PC-9 (cell line): ENCODE measurements around the gene PSMB5. TPM values are rescaled to one million over a fixed set of nuclear protein-coding genes. Genes with fewer than 3 reads are reported as not detected.
A peak's percentile ranks its signal among the peaks of the same experiment; 100 is the strongest.

ENCODE experiments used
- BruUV-seq: library from RNA; stranded (reverse); fragments of 400-500 nt; replicated peaks from 2 replicates; lab custom pipeline; 2021; lab: Mats Ljungman, UMichigan
- CTCF ChIA-PET: fragments of 300-600 bp; sonication (Branson Sonifier 250); formaldehyde crosslinking; loops from one replicate; lab custom pipeline; 2022; ENCODE audit warnings: antibody characterized with exemption; lab: Charles Lee
- POLR2A ChIA-PET: fragments of 300-600 bp; sonication (Branson Sonifier 250); formaldehyde crosslinking; loops from one replicate; lab custom pipeline; 2022; ENCODE audit warnings: antibody characterized with exemption; ENCODE audit not compliant: unreplicated experiment; lab: Charles Lee
- DNase-seq, 2 experiments: peaks; one replicate each; pipeline versions ENCODE4 v3.0.0 to v3.0.0-alpha.2; 2015 to 2022; ENCODE audit warnings: mixed read lengths in 1 of 2
- H2AFZ ChIP-seq: fragments of 200-600 bp; sonication (generic); 2 replicates; pipeline ENCODE4 v1.8.1; 2017; ENCODE audit warnings: antibody characterized with exemption
- H3F3A ChIP-seq: fragments of 200-600 bp; sonication (generic); 2 replicates; pipeline ENCODE4 v1.8.1; 2017; ENCODE audit warnings: antibody characterized with exemption, mild to moderate bottlenecking, low read depth; ENCODE audit not compliant: insufficient read depth
- H3K27ac ChIP-seq: fragments of 200-600 bp; sonication (generic); 2 replicates; pipeline ENCODE4 v1.6.1; 2016; ENCODE audit warnings: mixed run types
- H3K27me3 ChIP-seq: fragments of 200-600 bp; sonication (generic); 2 replicates; pipeline ENCODE4 v1.6.1; 2016; ENCODE audit warnings: low read depth, mixed run types; ENCODE audit not compliant: insufficient read depth
- H3K36me3 ChIP-seq: fragments of 200-600 bp; sonication (generic); 2 replicates; pipeline ENCODE4 v1.6.1; 2016; ENCODE audit warnings: low read depth, mixed run types
- H3K4me1 ChIP-seq: fragments of 200-600 bp; sonication (generic); replicated peaks from 2 replicates; pipeline ENCODE4 v1.6.1; 2016; ENCODE audit warnings: mixed run types; ENCODE audit not compliant: insufficient read depth
- H3K4me2 ChIP-seq: fragments of 200-600 bp; sonication (generic); 2 replicates; pipeline ENCODE4 v1.6.1; 2017; ENCODE audit warnings: mixed run types
- H3K4me3 ChIP-seq: fragments of 200-600 bp; sonication (generic); 2 replicates; pipeline ENCODE4 v1.6.1; 2016; ENCODE audit warnings: mixed run types
- H3K79me2 ChIP-seq: fragments of 200-600 bp; sonication (generic); 2 replicates; pipeline ENCODE4 v1.6.1; 2017; ENCODE audit warnings: low read depth, mixed run types
- H3K9me2 ChIP-seq: fragments of 200-600 bp; sonication (generic); 2 replicates; pipeline ENCODE4 v1.8.1; 2017; ENCODE audit warnings: mild to moderate bottlenecking; ENCODE audit not compliant: insufficient read depth
- H3K9me3 ChIP-seq: fragments of 200-600 bp; sonication (generic); 2 replicates; pipeline ENCODE4 v1.8.1; 2016; ENCODE audit warnings: low read depth; ENCODE audit not compliant: insufficient read depth
- H4K20me1 ChIP-seq: fragments of 200-600 bp; sonication (generic); 2 replicates; pipeline ENCODE4 v1.8.1; 2017; ENCODE audit not compliant: insufficient read depth
- CTCF ChIP-seq: fragments of 200-600 bp; sonication (generic); conservative IDR thresholded peaks from 2 replicates; pipeline ENCODE4 v1.6.1; 2017; ENCODE audit warnings: mixed run types, antibody characterized with exemption, mild to moderate bottlenecking, moderate library complexity
- EZH2 ChIP-seq: fragments of 200-600 bp; sonication (generic); IDR thresholded peaks from 2 replicates; pipeline ENCODE4 v1.8.0; 2017; ENCODE audit warnings: antibody characterized with exemption, low read depth
- intact Hi-C: fragments of 100-400 bp; cut with micrococcal nuclease; formaldehyde crosslinking; loops from one replicate; pipeline ENCODE4 v1.10.0; 2022; ENCODE audit not compliant: unreplicated experiment
- total RNA-seq: library from RNA; stranded (reverse); gene quantifications from 2 replicates; pipeline ENCODE4 v1.2.3, GENCODE V29; 2021

PSMB5 gene
- total RNA-seq, 1 experiment from 2014 or later = 122 TPM

- Histone ChIP-seq H3K27ac (no peak overlapping the region), H3K4me3 (no peak overlapping the region), H2AFZ (no peak overlapping the region), H3K4me1 (peaks cover 8% of the 10 kb centered on the region; the same call in 1 of the 2 replicates), H3F3A (peaks cover 33% of the 10 kb centered on the region), H3K4me2 (peak overlapping the region; percentile 90; the same call in 1 of the 2 replicates), H3K79me2 (no peaks in the 10 kb centered on the region), H3K9me2 (no peaks in the 10 kb centered on the region), H3K9me3 (no peaks in the 10 kb centered on the region), H4K20me1 (no peaks in the 10 kb centered on the region), H3K36me3 (0 out of 2 replicates have a peak, but pooled peaks cover 7% of the 10 kb centered on the region), H3K27me3 (no peaks in the 10 kb centered on the region)
- ChIA-PET CTCF (interaction anchor here (0.5 to 1.0 kb wide), 4 partner anchors 13 to 61 kb away, joined by 3 to 4 read pairs (median 4); no protein-coding TSS in a partner anchor), POLR2A (no interaction called here)
- DNase-seq = no peak
- intact Hi-C loops = loop anchor here (2.0 to 5.0 kb wide), 3 partner anchors 128 to 1138 kb away; partner anchors contain the start of gene PRMT5
- no peak for TF ChIP-seq EZH2
- TF ChIP-seq CTCF = no peak
- BruUV-seq = no TSS peak
Measured at GRCh38 chr14:23055621-23056144, 21.0 kb upstream of the PSMB5 start.

- H3K4me2 ChIP-seq = no peak overlapping the region
- no peak for DNase-seq
- no peaks in the 10 kb centered on the region for H3K9me3 ChIP-seq
- POLR2A ChIA-PET = no interaction called here
- peaks cover 8% of the 10 kb centered on the region; the same call in 1 of the 2 replicates for H3K4me1 ChIP-seq
- H4K20me1 ChIP-seq = no peaks in the 10 kb centered on the region
- H3K36me3 ChIP-seq = 0 out of 2 replicates have a peak, but pooled peaks cover 3% of the 10 kb centered on the region
- H3K79me2 ChIP-seq = no peaks in the 10 kb centered on the region
- no peak overlapping the region for H3K27ac ChIP-seq
- peaks cover 27% of the 10 kb centered on the region for H3F3A ChIP-seq
- H3K27me3 ChIP-seq = no peaks in the 10 kb centered on the region
- BruUV-seq = no TSS peak
- TF ChIP-seq CTCF (no peak), EZH2 (no peak)
- no peak overlapping the region for H2AFZ ChIP-seq
- no peak overlapping the region for H3K4me3 ChIP-seq
- H3K9me2 ChIP-seq = no peaks in the 10 kb centered on the region
- CTCF ChIA-PET = interaction anchor here (0.5 to 0.6 kb wide), 3 partner anchors 16 to 1059 kb away, joined by 3 to 4 read pairs (median 3); partner anchors contain the start of genes DCAF11 and NRL
- intact Hi-C loops = loop anchor here (5.0 kb wide), 2 partner anchors 128 to 1138 kb away; partner anchors contain the start of gene PRMT5
Measured at GRCh38 chr14:23055147-23055550, 20.4 kb upstream of the PSMB5 start.

GRCh38 chr14:23054000-23054811 is 19.5 kb upstream of the PSMB5 start:
- Histone ChIP-seq H3K9me3 (no peaks in the 10 kb centered on the region), H3K4me3 (no peak overlapping the region), H3K27me3 (no peaks in the 10 kb centered on the region), H2AFZ (no peak overlapping the region), H3K36me3 (no peaks in the 10 kb centered on the region), H3K79me2 (no peaks in the 10 kb centered on the region), H3K4me1 (peaks cover 8% of the 10 kb centered on the region; the same call in 1 of the 2 replicates), H3K4me2 (no peak overlapping the region), H3K27ac (no peak overlapping the region), H4K20me1 (no peaks in the 10 kb centered on the region), H3K9me2 (no peaks in the 10 kb centered on the region), H3F3A (peaks cover 18% of the 10 kb centered on the region)
- DNase-seq = no peak
- CTCF ChIA-PET = interaction anchor here (0.6 to 0.8 kb wide), 3 partner anchors 68 to 1060 kb away, joined by 3 to 6 read pairs (median 3); partner anchors contain the start of genes DCAF11 and NRL
- BruUV-seq = no TSS peak
- POLR2A ChIA-PET = no interaction called here
- intact Hi-C loops = no loop called here
- TF ChIP-seq EZH2 = no peak
